Activated CD8-positive, alpha-beta T cell treated with anti-CD3 and anti-CD28 coated beads, Interleukin-2, amount 10 ng/mL, durations not matched to agents 7 days and 5 days (primary cell): ENCODE data around the gene RBFOX2. TPM values are rescaled to one million over a fixed set of nuclear protein-coding genes. Genes with fewer than 3 reads are reported as not detected.
"Not testable (repeated sequence)": the region's sequence is repeated elsewhere in the genome, so short reads cannot be mapped to it uniquely, and the experiment has no call there.

Source experiments
- ATAC-seq: fragments of 150-1000 bp; cut with Tn5 transposase; one replicate; pipeline ENCODE4 v1.10.0; 2021; ENCODE audit warnings: moderate library complexity
- CTCF ChIA-PET: fragments of 350-600 bp; sonication (Branson Sonifier 250); formaldehyde crosslinking; loops from one replicate; lab custom pipeline; 2021; ENCODE audit warnings: antibody characterized with exemption; lab: Charles Lee
- POLR2A ChIA-PET: fragments of 350-600 bp; sonication (Branson Sonifier 250); formaldehyde crosslinking; loops from one replicate; lab custom pipeline; 2021; ENCODE audit warnings: antibody characterized with exemption; lab: Charles Lee
- DNase-seq: peaks from one replicate; pipeline ENCODE4 v3.0.0-alpha.2; 2020
- H3K27ac Mint-ChIP-seq: one replicate; pipeline ENCODE4 v1.8.0; 2021; ENCODE audit warnings: mild to moderate bottlenecking, mixed read lengths
- H3K27me3 Mint-ChIP-seq: one replicate; pipeline ENCODE4 v1.8.0; 2021; ENCODE audit warnings: low read depth, mixed read lengths
- H3K36me3 Mint-ChIP-seq: one replicate; pipeline ENCODE4 v1.8.0; 2021; ENCODE audit warnings: low read depth, mixed read lengths
- H3K4me1 Mint-ChIP-seq: one replicate; pipeline ENCODE4 v1.8.0; 2021; ENCODE audit warnings: low read depth, mixed read lengths
- H3K4me3 Mint-ChIP-seq: one replicate; pipeline ENCODE4 v1.8.0; 2021; ENCODE audit warnings: mild to moderate bottlenecking, mixed read lengths
- H3K9me3 Mint-ChIP-seq: one replicate; pipeline ENCODE4 v1.8.0; 2022; ENCODE audit warnings: mixed read lengths; ENCODE audit not compliant: insufficient read depth
- total RNA-seq, 2 experiments: library from RNA; stranded (reverse); gene quantifications; one replicate each; pipeline ENCODE4 v1.2.3, GENCODE V29; 2021

Gene RBFOX2
- under 1 TPM; 0.03 to 0.37 TPM for total RNA-seq

DNA sequence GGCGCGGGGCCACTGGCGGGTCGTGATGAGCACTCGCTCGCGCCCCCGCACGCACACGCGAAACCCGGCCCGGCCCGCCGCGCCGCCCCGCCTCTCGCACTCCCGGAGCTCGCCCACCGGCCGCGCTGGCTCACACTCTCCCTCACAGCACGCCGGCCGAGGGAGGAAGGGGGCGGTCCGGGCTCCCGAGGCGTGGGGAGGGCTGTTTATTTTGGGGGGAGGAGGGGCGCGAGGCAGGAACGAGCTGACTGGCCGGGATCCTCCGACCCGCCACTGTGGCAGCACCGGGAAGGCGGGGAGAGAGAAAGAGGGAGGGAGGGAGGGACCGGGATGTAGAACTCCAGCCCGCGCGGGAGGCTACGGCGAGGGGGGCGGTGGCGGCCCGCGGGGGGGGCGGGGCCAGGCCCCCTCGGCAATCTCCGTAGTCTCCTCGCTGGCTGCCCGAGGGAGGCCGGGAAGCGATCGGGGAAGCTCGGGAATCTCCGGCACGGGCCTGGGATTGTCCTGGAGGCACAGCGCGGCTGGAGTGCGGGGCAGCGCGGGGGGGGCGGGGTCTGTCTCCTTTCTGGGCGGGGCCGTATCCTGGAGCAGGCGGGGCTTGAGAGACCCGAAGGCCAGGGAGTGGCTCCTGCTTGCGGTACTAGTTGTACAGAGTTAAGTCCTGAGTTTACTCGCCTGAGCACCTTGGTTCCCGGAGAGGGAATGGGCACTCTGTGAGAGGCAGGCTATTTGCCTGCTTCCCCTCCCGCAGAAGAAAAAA lies at the start of gene RBFOX2:
Gene RBFOX2 (minus strand): TSS at position 179 of the 760 bp plus-strand sequence. CDS start 399 bp downstream, outside the sequence.
- Mint-ChIP-seq H3K36me3 (no peaks in the 10 kb centered on the region), H3K4me3 (peak within 1 kb of the TSS; percentile 81), H3K27ac (peak within 1 kb of the TSS; percentile 13), H3K9me3 (no peaks in the 10 kb centered on the region), H3K4me1 (peaks cover 19% of the 10 kb centered on the region), H3K27me3 (peaks cover 48% of the 10 kb centered on the region)
- POLR2A ChIA-PET = interaction anchor here (0.6 kb wide), 1 partner anchor 9 kb away, joined by 3 read pairs; no protein-coding TSS in a partner anchor
- ATAC-seq (peak; percentile 85), DNase-seq (peak; percentile 62)
- CTCF ChIA-PET = interaction anchor here (1.4 to 1.5 kb wide), 2 partner anchors 37 to 96 kb away, joined by 3 to 4 read pairs; no protein-coding TSS in a partner anchor

GRCh38 chr22:36077271-36077670 lies 48.6 kb upstream of the RBFOX2 start:
- CTCF ChIA-PET = interaction anchor here (5.7 kb wide), 1 partner anchor 11 kb away, joined by 46 read pairs; no protein-coding TSS in a partner anchor
- Mint-ChIP-seq H3K27ac (no peak overlapping the region), H3K36me3 (no peaks in the 10 kb centered on the region), H3K27me3 (peaks cover 3% of the 10 kb centered on the region), H3K4me1 (peaks cover 4% of the 10 kb centered on the region), H3K9me3 (no peaks in the 10 kb centered on the region), H3K4me3 (no peak overlapping the region)
- DNase-seq = no peak
- no peak for ATAC-seq
- POLR2A ChIA-PET = no interaction called here

DNA sequence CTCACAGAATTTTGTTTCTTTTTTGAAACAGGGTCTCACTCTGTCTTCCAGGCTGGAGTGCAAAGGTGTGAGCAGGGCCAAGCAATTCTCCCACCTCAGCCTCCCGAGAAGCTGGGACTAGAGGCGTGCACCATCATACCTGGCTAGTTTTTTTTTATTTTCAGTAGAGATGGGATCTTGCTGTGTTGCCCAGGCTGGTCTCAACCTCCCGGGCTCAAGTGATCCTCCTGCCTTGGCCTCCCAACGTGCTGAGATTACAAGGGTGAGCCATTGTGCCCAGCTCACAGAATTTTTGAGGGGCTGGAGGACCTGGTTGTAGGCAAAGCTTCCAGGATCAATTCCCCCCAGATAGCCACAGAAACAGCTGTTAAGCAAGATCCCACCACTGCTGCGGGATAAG lies 47.1 kb upstream of the RBFOX2 start:
- DNase-seq (no peak), ATAC-seq (no peak)
- POLR2A ChIA-PET = no interaction called here
- peaks cover 3% of the 10 kb centered on the region for H3K27me3 Mint-ChIP-seq
- no peak overlapping the region for H3K4me3 Mint-ChIP-seq
- H3K36me3 Mint-ChIP-seq = no peaks in the 10 kb centered on the region
- H3K4me1 Mint-ChIP-seq = peaks cover 4% of the 10 kb centered on the region
- H3K27ac Mint-ChIP-seq = no peak overlapping the region
- no peaks in the 10 kb centered on the region for H3K9me3 Mint-ChIP-seq
- CTCF ChIA-PET = interaction anchor here (5.7 kb wide), 1 partner anchor 10 kb away, joined by 46 read pairs; no protein-coding TSS in a partner anchor

GRCh38 chr22:36075230-36075629 lies 46.6 kb upstream of the RBFOX2 start:
- Mint-ChIP-seq H3K9me3 (no peaks in the 10 kb centered on the region), H3K36me3 (no peaks in the 10 kb centered on the region), H3K27ac (no peak overlapping the region), H3K4me3 (no peak overlapping the region), H3K27me3 (peaks cover 3% of the 10 kb centered on the region), H3K4me1 (peaks cover 4% of the 10 kb centered on the region)
- ChIA-PET POLR2A (no interaction called here), CTCF (interaction anchor here (0.7 to 5.7 kb wide), 2 partner anchors 9 to 20 kb away, joined by 3 to 46 read pairs; no protein-coding TSS in a partner anchor)
- DNase-seq (no peak), ATAC-seq (no peak)

- Mint-ChIP-seq H3K27me3 (no peaks in the 10 kb centered on the region), H3K4me1 (no peaks in the 10 kb centered on the region), H3K27ac (no peak overlapping the region), H3K9me3 (no peaks in the 10 kb centered on the region), H3K36me3 (no peaks in the 10 kb centered on the region), H3K4me3 (no peak overlapping the region)
- ChIA-PET CTCF (no interaction called here), POLR2A (no interaction called here)
- no peak for DNase-seq
- no peak for ATAC-seq
Observed at GRCh38 chr22:36073476-36073875, 44.9 kb upstream of the RBFOX2 start.

DNA sequence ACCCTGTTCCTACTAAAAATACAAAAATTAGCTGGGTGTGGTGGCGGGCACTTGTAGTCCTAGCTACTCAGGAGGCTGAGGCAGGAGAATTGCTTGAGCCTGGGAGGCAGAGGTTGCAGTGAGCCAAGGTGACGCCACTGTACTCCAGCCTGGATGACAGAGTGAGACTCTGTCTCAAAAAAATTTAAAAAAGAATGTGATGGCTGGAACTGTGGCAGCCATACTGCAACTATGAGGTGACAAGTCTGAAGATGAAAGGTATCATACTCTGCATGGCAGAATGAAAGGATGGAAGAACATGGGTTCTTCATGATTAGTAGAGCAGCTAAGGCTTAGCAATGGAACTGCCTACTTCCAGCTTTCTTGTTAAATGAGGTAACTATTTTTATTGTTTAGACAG lies 42.0 kb upstream of the RBFOX2 start:
- CTCF ChIA-PET = interaction anchor here (1.1 to 1.5 kb wide), 2 partner anchors 39 to 109 kb away, joined by 3 read pairs; no protein-coding TSS in a partner anchor
- H3K27me3 Mint-ChIP-seq, H3K4me3 Mint-ChIP-seq, H3K36me3 Mint-ChIP-seq, H3K9me3 Mint-ChIP-seq, DNase-seq, H3K27ac Mint-ChIP-seq, H3K4me1 Mint-ChIP-seq, POLR2A ChIA-PET, ATAC-seq: not testable (repeated sequence)

- CTCF ChIA-PET = no interaction called here
- H3K4me3 Mint-ChIP-seq = no peak overlapping the region
- no peak for ATAC-seq
Observed at GRCh38 chr22:36069368-36069767, 40.7 kb upstream of the RBFOX2 start.

DNA sequence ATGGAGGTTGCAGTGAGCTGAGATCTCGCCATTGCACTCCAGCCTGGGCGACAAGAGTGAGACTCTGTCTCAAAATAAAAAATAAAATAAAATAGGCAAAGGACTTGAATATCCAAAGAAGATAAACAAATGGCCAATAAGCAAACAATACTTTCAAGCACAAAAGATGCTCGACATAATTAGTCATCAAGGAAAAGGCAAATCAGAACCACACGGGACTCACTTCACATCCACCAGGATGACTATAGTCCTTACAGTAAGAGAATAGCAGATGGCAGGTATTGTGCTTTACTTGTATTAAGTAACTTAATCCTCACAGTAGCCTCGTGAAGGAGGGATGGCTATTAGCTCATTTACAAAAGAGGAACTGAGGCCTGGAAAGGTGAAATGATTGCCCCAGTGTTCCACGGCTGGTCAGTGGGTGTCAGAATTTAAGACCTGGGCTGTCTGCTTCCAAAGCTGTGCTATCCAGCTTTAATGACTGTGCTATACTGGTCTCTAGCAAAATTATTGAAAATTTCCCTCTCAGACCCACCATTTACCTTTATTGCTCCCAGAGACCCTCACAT lies 40.2 kb upstream of the RBFOX2 start:
- Mint-ChIP-seq H3K9me3 (no peaks in the 10 kb centered on the region), H3K4me1 (peaks cover 11% of the 10 kb centered on the region), H3K27ac (no peak overlapping the region), H3K36me3 (no peaks in the 10 kb centered on the region), H3K27me3 (peaks cover 12% of the 10 kb centered on the region), H3K4me3 (no peak overlapping the region)
- ChIA-PET POLR2A (no interaction called here), CTCF (no interaction called here)
- DNase-seq = no peak
- no peak for ATAC-seq

More at GRCh38 chr22:36069368-36069767, 40.7 kb upstream of the RBFOX2 start:
- Mint-ChIP-seq H3K27ac (no peak overlapping the region), H3K36me3 (no peaks in the 10 kb centered on the region), H3K27me3 (peaks cover 7% of the 10 kb centered on the region), H3K9me3 (no peaks in the 10 kb centered on the region), H3K4me1 (peaks cover 11% of the 10 kb centered on the region)
- POLR2A ChIA-PET = interaction anchor here (0.7 kb wide), 1 partner anchor 15 kb away, joined by 3 read pairs; no protein-coding TSS in a partner anchor
- no peak for DNase-seq

GRCh38 chr22:36067235-36067558 lies 38.6 kb upstream of the RBFOX2 start:
- H3K27me3 Mint-ChIP-seq = peaks cover 18% of the 10 kb centered on the region
- CTCF ChIA-PET = interaction anchor here (1.0 to 3.7 kb wide), 6 partner anchors 11 to 451 kb away, joined by 3 to 55 read pairs (median 12); no protein-coding TSS in a partner anchor
- H3K4me1 Mint-ChIP-seq = peaks cover 11% of the 10 kb centered on the region
- H3K9me3 Mint-ChIP-seq = no peaks in the 10 kb centered on the region
- POLR2A ChIA-PET = no interaction called here
- DNase-seq = no peak
- H3K4me3 Mint-ChIP-seq = no peak overlapping the region
- no peaks in the 10 kb centered on the region for H3K36me3 Mint-ChIP-seq
- no peak overlapping the region for H3K27ac Mint-ChIP-seq
- no peak for ATAC-seq

GRCh38 chr22:36065775-36066544 lies 37.3 kb upstream of the RBFOX2 start:
- Mint-ChIP-seq H3K27me3 (peaks cover 18% of the 10 kb centered on the region), H3K4me1 (peaks cover 11% of the 10 kb centered on the region), H3K27ac (peak overlapping the region; percentile 75), H3K36me3 (no peaks in the 10 kb centered on the region), H3K4me3 (peak overlapping the region; percentile 77), H3K9me3 (no peaks in the 10 kb centered on the region)
- ATAC-seq (peak; percentile 85), DNase-seq (peak; percentile 71)
- CTCF ChIA-PET = interaction anchor here (0.6 to 3.7 kb wide), 114 partner anchors 10 to 835 kb away, joined by 3 to 55 read pairs (median 4); partner anchors contain the start of genes APOL2 and APOL3
- POLR2A ChIA-PET = interaction anchor here (0.6 kb wide), 2 partner anchors 11 to 61 kb away, joined by 3 to 4 read pairs; no protein-coding TSS in a partner anchor

DNA sequence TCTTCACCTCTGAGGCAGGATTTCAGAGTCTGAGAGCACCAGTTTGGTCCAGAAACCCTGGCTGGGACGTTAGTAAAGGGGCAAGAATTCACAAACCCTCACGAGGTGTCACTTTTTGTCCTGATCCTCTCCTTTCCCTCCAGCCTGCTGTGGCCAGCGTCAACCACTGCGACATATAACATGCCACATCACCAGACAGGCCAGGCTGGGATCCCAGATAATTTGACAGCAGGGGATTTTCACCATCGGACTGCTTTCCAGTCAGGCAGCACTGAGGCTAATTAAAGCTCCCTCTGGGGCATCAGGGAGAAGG lies 36.8 kb upstream of the RBFOX2 start:
- peaks cover 18% of the 10 kb centered on the region for H3K27me3 Mint-ChIP-seq
- POLR2A ChIA-PET = interaction anchor here (0.6 kb wide), 2 partner anchors 11 to 60 kb away, joined by 3 to 4 read pairs; no protein-coding TSS in a partner anchor
- H3K27ac Mint-ChIP-seq = peak overlapping the region; percentile 49
- H3K4me1 Mint-ChIP-seq = peaks cover 11% of the 10 kb centered on the region
- peak overlapping the region; percentile 77 for H3K4me3 Mint-ChIP-seq
- CTCF ChIA-PET = interaction anchor here (0.6 to 3.7 kb wide), 106 partner anchors 9 to 834 kb away, joined by 3 to 55 read pairs (median 5); partner anchors contain the start of genes APOL2 and APOL3
- no peaks in the 10 kb centered on the region for H3K36me3 Mint-ChIP-seq
- H3K9me3 Mint-ChIP-seq = no peaks in the 10 kb centered on the region
- no peak for DNase-seq
- ATAC-seq = no peak
